Neuronal stem cell (in vitro differentiated cells): ENCODE results near the gene MINDY4B.

Experiments used
- DNase-seq: peaks from one replicate; pipeline ENCODE4 v3.0.0-alpha.2; 2013; ENCODE audit warnings: low spot score
- H2AFZ ChIP-seq: one replicate; pipeline ENCODE4 v1.6.1; 2013; ENCODE audit warnings: mild to moderate bottlenecking, low read length, inconsistent platforms
- H2AK5ac ChIP-seq: 2 replicates; pipeline ENCODE4 v1.6.1; 2013; ENCODE audit warnings: low read depth, mild to moderate bottlenecking, inconsistent platforms, low read length, moderate library complexity, mixed read lengths
- H2BK120ac ChIP-seq: 2 replicates; pipeline ENCODE4 v1.6.1; 2013; ENCODE audit warnings: low read depth, mild to moderate bottlenecking, inconsistent platforms, low read length, moderate library complexity, mixed read lengths
- H2BK12ac ChIP-seq: one replicate; pipeline ENCODE4 v1.6.1; 2013; ENCODE audit warnings: low read length, inconsistent platforms
- H2BK15ac ChIP-seq: 2 replicates; pipeline ENCODE4 v1.6.1; 2013; ENCODE audit warnings: mild to moderate bottlenecking, low read length, inconsistent platforms, mixed read lengths
- H2BK5ac ChIP-seq: one replicate; pipeline ENCODE4 v1.6.1; 2013; ENCODE audit warnings: inconsistent platforms, mild to moderate bottlenecking, low read length, moderate library complexity
- H3K14ac ChIP-seq: one replicate; pipeline ENCODE4 v1.6.1; 2013; ENCODE audit warnings: low read length, inconsistent platforms
- H3K18ac ChIP-seq: 2 replicates; pipeline ENCODE4 v1.6.1; 2013; ENCODE audit warnings: low read length, inconsistent platforms
- H3K23ac ChIP-seq: 2 replicates; pipeline ENCODE4 v1.6.1; 2013; ENCODE audit warnings: low read depth, mild to moderate bottlenecking, mixed read lengths, low read length, inconsistent platforms; ENCODE audit not compliant: poor library complexity
- H3K27ac ChIP-seq: replicated peaks from 3 replicates; pipeline ENCODE4 v1.5.1; 2013; ENCODE audit warnings: low read length, inconsistent platforms
- H3K27me3 ChIP-seq, 3 experiments: 2 replicates each; pipeline ENCODE4 v1.6.1; 2013; ENCODE audit warnings: low read length in 3 of 3, mild to moderate bottlenecking in 2 of 3, inconsistent platforms in 1 of 3, low read depth in 1 of 3, mixed read lengths in 1 of 3, moderate library complexity in 1 of 3; ENCODE audit not compliant: control insufficient read depth in 3 of 3, insufficient read depth in 3 of 3
- H3K36me3 ChIP-seq, 2 donors: replicated peaks in 1 of 2; 2 replicates each; pipeline ENCODE4 v1.6.1; 2013; ENCODE audit warnings: low read length in 2 of 2; ENCODE audit not compliant: control insufficient read depth in 2 of 2, insufficient read depth in 2 of 2
- H3K4ac ChIP-seq: 2 replicates; pipeline ENCODE4 v1.6.1; 2013; ENCODE audit warnings: inconsistent platforms, mild to moderate bottlenecking, low read length, moderate library complexity
- H3K4me1 ChIP-seq, 2 donors: 1 replicate in 1 of 2; 2 replicates in 1 of 2; pipeline ENCODE4 v1.6.1; 2013; ENCODE audit warnings: low read length in 2 of 2, low read depth in 1 of 2; ENCODE audit not compliant: control insufficient read depth in 2 of 2, insufficient read depth in 1 of 2
- H3K4me2 ChIP-seq: one replicate; pipeline ENCODE4 v1.6.1; 2013; ENCODE audit warnings: mild to moderate bottlenecking, low read length, inconsistent platforms; ENCODE audit not compliant: insufficient read depth, poor library complexity, severe bottlenecking
- H3K4me3 ChIP-seq, 2 donors: 2 replicates each; pipeline ENCODE4 v1.5.1; 2013; ENCODE audit warnings: low read length in 2 of 2, mild to moderate bottlenecking in 2 of 2, inconsistent platforms in 1 of 2, moderate library complexity in 1 of 2
- H3K79me1 ChIP-seq: one replicate; pipeline ENCODE4 v1.6.1; 2013; ENCODE audit warnings: low read depth, mild to moderate bottlenecking, inconsistent platforms, low read length, moderate library complexity
- H3K9ac ChIP-seq: one replicate; pipeline ENCODE4 v1.6.1; 2013; ENCODE audit warnings: mild to moderate bottlenecking, low read depth, low read length, inconsistent platforms; ENCODE audit not compliant: poor library complexity
- H3K9me3 ChIP-seq, 2 donors: replicated peaks in 1 of 2; 2 replicates each; pipeline versions ENCODE3 to v1.6.1; 2013; ENCODE audit warnings: low read length in 2 of 2, mild to moderate bottlenecking in 2 of 2, inconsistent platforms in 1 of 2, low read depth in 1 of 2, mixed read lengths in 1 of 2, moderate library complexity in 1 of 2; ENCODE audit not compliant: control insufficient read depth in 2 of 2, insufficient read depth in 1 of 2
- H4K8ac ChIP-seq: one replicate; pipeline ENCODE4 v1.6.1; 2013; ENCODE audit warnings: low read depth, mild to moderate bottlenecking, inconsistent platforms, low read length, moderate library complexity
- H4K91ac ChIP-seq: one replicate; pipeline ENCODE4 v1.6.1; 2013; ENCODE audit warnings: low read length, low read depth, mild to moderate bottlenecking, inconsistent platforms; ENCODE audit not compliant: poor library complexity
- WGBS, 2 donors: extraction: QIAGEN DNeasy Blood & Tissue Kit; methylation state at CpG; one replicate each; pipeline ENCODE4 v1.1.7; 2013; ENCODE audit warnings: missing lambda C conversion rate in 2 of 2, mixed read lengths in 1 of 2; ENCODE audit not compliant: insufficient read length in 2 of 2, insufficient replicate concordance in 1 of 2; ENCODE audit errors: extremely low coverage in 2 of 2; 5-methylcytosine and 5-hydroxymethylcytosine counted together

Gene MINDY4B

DNA sequence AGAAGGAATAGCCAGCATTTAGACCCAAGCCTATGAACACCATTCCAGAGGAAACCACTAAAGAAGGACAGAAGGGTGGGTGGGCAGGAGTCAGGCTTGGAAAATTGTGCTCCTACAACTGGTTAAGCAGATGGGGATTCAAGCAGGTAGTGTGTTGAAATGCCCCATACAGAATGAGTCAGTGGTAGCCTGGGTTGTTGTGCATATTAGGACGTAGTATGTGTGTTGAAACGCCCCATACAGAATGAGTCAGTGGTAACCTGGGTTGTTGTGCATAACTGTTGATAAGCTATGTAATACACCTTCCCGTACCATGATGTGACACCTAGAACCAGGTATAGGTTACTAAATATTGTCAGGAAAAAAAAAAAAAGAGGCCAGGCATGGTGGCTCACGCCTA is 34.0 kb downstream of the MINDY4B start:
- Histone ChIP-seq H3K23ac (no peak overlapping the region), H3K4ac (no peak overlapping the region), H3K4me2 (no peak overlapping the region), H2BK120ac (no peak overlapping the region), H3K14ac (no peak overlapping the region), H2AK5ac (no peak overlapping the region), H4K91ac (no peak overlapping the region), H2AFZ (no peak overlapping the region), H2BK15ac (no peak overlapping the region), H2BK12ac (no peak overlapping the region), H3K4me1 (peaks cover 0 to 2% of the 10 kb centered on the region in 2 donors), H3K27ac (no peak overlapping the region), H3K9me3 (no peaks in the 10 kb centered on the region), H2BK5ac (no peak overlapping the region), H3K18ac (no peak overlapping the region), H3K9ac (no peak overlapping the region), H3K79me1 (no peaks in the 10 kb centered on the region), H3K4me3 (no peak overlapping the region), H3K36me3 (no peaks in the 10 kb centered on the region), H3K27me3 (peaks cover 0 to 3% (median 0%) of the 10 kb centered on the region in 3 experiments), H4K8ac (no peak overlapping the region)
- no peak for DNase-seq
- no CpG with 5 or more reads among the region's 4 CpGs for WGBS, 2 donors

DNA sequence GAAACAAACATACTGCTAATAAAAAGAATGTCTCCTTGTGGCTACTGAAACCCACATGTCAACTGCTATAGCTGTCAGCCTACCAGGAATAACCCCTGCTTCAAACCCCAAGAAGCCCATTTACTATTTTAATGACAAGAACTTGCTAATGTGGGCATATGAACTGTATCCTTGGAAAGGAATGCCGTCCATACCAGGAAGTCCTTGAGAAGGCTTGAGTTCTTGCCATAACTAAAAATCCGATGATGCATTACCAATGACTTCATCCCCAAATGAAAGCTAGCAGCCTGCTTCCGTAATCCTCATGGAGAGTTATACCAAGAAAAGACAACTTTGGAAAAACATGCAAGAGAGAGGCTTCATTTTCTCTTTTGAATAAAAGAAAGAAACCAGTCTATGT is 34.8 kb downstream of the MINDY4B start:
- Histone ChIP-seq H2BK120ac (no peak overlapping the region), H4K91ac (no peak overlapping the region), H2BK12ac (no peak overlapping the region), H2BK15ac (no peak overlapping the region), H3K79me1 (no peaks in the 10 kb centered on the region), H2AK5ac (no peak overlapping the region), H3K36me3 (no peaks in the 10 kb centered on the region), H3K27ac (no peak overlapping the region), H3K4ac (no peak overlapping the region), H2BK5ac (no peak overlapping the region), H3K4me1 (peaks cover 0 to 2% of the 10 kb centered on the region in 2 donors), H3K4me3 (no peak overlapping the region), H3K9me3 (no peaks in the 10 kb centered on the region), H3K9ac (no peak overlapping the region), H4K8ac (no peak overlapping the region), H3K14ac (no peak overlapping the region), H3K4me2 (no peak overlapping the region), H2AFZ (no peak overlapping the region), H3K27me3 (peaks cover 0 to 3% (median 0%) of the 10 kb centered on the region in 3 experiments), H3K23ac (no peak overlapping the region), H3K18ac (no peak overlapping the region)
- DNase-seq = no peak
- no CpG with 5 or more reads among the region's 3 CpGs for WGBS, 2 donors

GRCh38 chr3:150868282-150868681 is 37.0 kb downstream of the MINDY4B start:
- Histone ChIP-seq H3K27ac (no peak overlapping the region), H2AK5ac (no peak overlapping the region), H2AFZ (no peak overlapping the region), H2BK5ac (no peak overlapping the region), H3K36me3 (no peaks in the 10 kb centered on the region), H3K79me1 (no peaks in the 10 kb centered on the region), H3K4me1 (peaks cover 0 to 2% of the 10 kb centered on the region in 2 donors), H4K91ac (no peak overlapping the region), H3K4ac (no peak overlapping the region), H3K4me2 (no peak overlapping the region), H3K14ac (no peak overlapping the region), H3K23ac (no peak overlapping the region), H3K27me3 (peaks cover 0 to 3% (median 0%) of the 10 kb centered on the region in 3 experiments), H3K4me3 (no peak overlapping the region), H2BK15ac (no peak overlapping the region), H2BK120ac (no peak overlapping the region), H2BK12ac (no peak overlapping the region), H3K9ac (no peak overlapping the region), H3K18ac (no peak overlapping the region), H4K8ac (no peak overlapping the region), H3K9me3 (no peaks in the 10 kb centered on the region)
- no peak for DNase-seq
- no CpG with 5 or more reads among the region's 3 CpGs for WGBS, 2 donors

DNA sequence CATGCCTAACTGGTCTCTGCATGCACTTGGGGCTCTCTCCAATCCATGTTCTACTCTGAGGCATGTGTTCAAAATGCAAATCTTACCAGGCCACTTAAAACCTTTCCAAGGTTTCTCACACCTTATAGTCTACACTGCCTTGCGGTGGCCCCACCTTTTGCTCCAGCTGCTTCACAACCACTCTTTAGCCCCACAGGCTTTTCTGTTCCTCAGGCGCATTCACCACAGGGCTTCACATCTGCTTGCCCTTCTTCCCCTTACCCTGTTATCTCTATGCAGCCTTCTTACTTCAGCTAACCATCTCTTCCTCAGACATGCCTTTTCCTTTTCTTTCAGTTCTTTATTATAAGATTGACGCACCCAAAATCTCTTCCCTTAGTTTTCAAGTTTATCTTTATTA is 37.8 kb downstream of the MINDY4B start:
- no peak overlapping the region for H4K8ac ChIP-seq
- no peak overlapping the region for H2AFZ ChIP-seq
- H3K4ac ChIP-seq = no peak overlapping the region
- H3K9me3 ChIP-seq = no peaks in the 10 kb centered on the region
- H3K23ac ChIP-seq = no peak overlapping the region
- no peaks in the 10 kb centered on the region for H3K36me3 ChIP-seq
- H2BK120ac ChIP-seq = no peak overlapping the region
- no peak overlapping the region for H3K4me2 ChIP-seq
- no peak overlapping the region for H3K9ac ChIP-seq
- no peak overlapping the region for H2AK5ac ChIP-seq
- no peak for DNase-seq
- H3K4me3 ChIP-seq = no peak overlapping the region
- no peak overlapping the region for H4K91ac ChIP-seq
- no peak overlapping the region for H2BK12ac ChIP-seq
- H3K27me3 ChIP-seq = peaks cover 0 to under 1% (median 0%) of the 10 kb centered on the region in 3 experiments
- no peaks in the 10 kb centered on the region for H3K79me1 ChIP-seq
- H3K14ac ChIP-seq = no peak overlapping the region
- H3K27ac ChIP-seq = no peak overlapping the region
- H3K4me1 ChIP-seq = peaks cover 0 to 2% of the 10 kb centered on the region in 2 donors
- no CpG with 5 or more reads among the region's 3 CpGs for WGBS, 2 donors
- H2BK15ac ChIP-seq = no peak overlapping the region
- H3K18ac ChIP-seq = no peak overlapping the region
- no peak overlapping the region for H2BK5ac ChIP-seq
